BE2C (cell line): ENCODE measurements around the gene AKAP13.
"Not testable (repeated sequence)": the region's sequence is repeated elsewhere in the genome, so short reads cannot be mapped to it uniquely, and the experiment has no call there.

ENCODE experiments used
- DNase-seq: peaks from one replicate; pipeline ENCODE4 v3.0.0-alpha.2; 2020
- H3K27me3 ChIP-seq: fragments of 250-450 bp; sonication (Bioruptor Pico); 2 replicates; pipeline ENCODE4 v1.5.1; 2020; ENCODE audit warnings: mild to moderate bottlenecking
- H3K36me3 ChIP-seq: fragments of 250-450 bp; sonication (Bioruptor Pico); 2 replicates; pipeline ENCODE4 v1.5.1; 2020; ENCODE audit warnings: mild to moderate bottlenecking
- H3K4me1 ChIP-seq: fragments of 250-450 bp; sonication (Bioruptor Pico); 2 replicates; pipeline ENCODE4 v1.5.1; 2020
- H3K4me3 ChIP-seq: 2 replicates; pipeline ENCODE4 v1.5.1; 2011; ENCODE audit warnings: low read depth, low read length
- H3K9me3 ChIP-seq: fragments of 250-450 bp; sonication (Bioruptor Pico); 2 replicates; pipeline ENCODE4 v1.5.1; 2020
- CTCF ChIP-seq: IDR thresholded peaks from 2 replicates; pipeline ENCODE4 v1.5.1; 2012; ENCODE audit warnings: mild to moderate bottlenecking, low read depth, low read length

The AKAP13 gene

DNA sequence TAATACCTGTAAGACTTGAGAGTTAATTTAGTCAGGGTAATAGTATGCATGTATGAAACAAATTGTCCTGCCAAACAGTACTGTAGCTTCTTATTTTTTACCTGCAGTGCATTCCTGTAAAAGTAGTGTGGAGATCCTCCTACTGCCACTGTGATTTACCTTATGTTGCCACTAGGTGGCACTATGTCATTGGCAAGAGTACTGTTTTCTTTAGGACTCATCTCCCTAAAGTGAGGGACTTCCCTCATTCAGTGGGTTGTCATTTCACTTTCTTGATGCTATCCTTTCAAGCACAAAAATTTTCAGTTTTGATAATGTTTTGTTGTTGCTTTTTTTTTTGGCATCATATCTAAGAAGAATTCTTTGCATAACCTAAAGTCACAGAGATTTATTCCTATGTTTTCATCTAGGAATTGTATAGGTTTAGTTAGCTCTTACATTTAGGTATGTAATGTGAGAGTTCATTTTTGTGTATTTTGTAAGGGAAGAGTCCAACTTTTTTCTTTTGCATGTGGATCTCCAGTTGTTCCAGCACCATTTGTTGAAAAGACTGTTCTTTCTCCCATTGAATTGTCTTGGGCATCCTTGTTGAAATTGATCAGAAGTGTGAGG lies 105.7 kb downstream of the AKAP13 start:
- H3K27me3 ChIP-seq: no peaks in the 10 kb centered on the region
- peaks cover 10% of the 10 kb centered on the region for H3K4me1 ChIP-seq
- no peak overlapping the region for H3K4me3 ChIP-seq
- H3K9me3 ChIP-seq: no peaks in the 10 kb centered on the region
- peak; percentile 85 for TF ChIP-seq CTCF
- peak; percentile 67 for DNase-seq
- H3K36me3 ChIP-seq: no peaks in the 10 kb centered on the region

GRCh38 chr15:85487796-85488195 lies 107.4 kb downstream of the AKAP13 start:
- not testable (repeated sequence) for H3K36me3 ChIP-seq, DNase-seq, H3K4me1 ChIP-seq, H3K4me3 ChIP-seq, H3K27me3 ChIP-seq, H3K9me3 ChIP-seq

DNA sequence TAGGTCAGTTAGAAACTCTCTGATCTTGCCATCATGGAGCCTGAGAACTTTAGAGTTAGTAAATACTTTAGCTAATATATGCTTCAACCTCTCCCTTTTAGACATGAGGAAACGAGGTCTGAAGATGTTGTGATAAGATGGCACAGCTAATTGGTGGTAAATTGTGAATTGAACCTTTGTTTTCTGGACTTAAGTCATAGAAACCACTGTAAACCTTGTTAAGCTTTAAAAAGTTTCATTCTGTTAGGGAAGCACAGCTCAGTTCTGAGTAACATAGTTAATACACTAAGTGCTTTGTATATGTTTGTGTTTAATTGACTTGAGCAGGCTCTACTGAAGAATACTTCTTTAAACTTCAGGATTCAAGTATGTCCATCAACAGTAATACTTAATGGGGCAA lies 108.6 kb downstream of the AKAP13 start:
- no peak overlapping the region for H3K4me3 ChIP-seq
- TF ChIP-seq CTCF: no peak
- H3K9me3 ChIP-seq: no peaks in the 10 kb centered on the region
- H3K4me1 ChIP-seq: peaks cover 15% of the 10 kb centered on the region
- DNase-seq: no peak
- no peaks in the 10 kb centered on the region for H3K27me3 ChIP-seq
- no peaks in the 10 kb centered on the region for H3K36me3 ChIP-seq

DNA sequence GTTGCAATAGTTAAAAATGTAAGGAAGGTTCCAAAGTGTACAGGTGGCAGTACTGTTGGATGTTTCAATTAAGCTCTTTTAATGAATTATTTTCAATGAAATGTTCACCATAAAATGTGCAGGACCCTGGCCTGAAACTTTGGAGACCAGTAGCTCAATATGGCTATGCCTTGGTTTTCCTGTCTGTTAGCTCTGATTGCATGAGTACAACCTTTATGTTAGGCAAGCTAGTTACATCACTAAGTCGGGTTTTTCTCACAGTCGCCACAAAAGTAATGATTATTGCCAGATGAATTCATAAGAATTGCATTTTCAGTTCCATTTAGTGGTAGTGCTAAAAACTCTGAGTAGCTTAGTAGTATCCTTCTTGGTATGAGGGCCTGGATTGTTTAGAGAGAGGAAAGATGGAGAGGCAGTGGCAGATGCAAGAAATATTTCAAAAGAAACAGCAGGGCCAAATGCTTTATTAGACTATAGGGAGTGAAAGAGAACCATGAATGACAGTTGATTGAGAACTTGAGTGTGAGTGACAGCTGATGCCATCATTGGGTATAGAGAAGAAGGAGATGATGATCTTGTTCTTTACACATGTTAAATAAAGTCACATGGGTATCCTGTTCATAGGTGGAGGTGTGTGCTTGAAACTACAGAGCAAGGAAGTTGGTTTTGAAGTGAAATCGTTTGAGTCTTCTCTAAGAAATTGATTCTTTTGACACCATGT lies 109.5 kb downstream of the AKAP13 start:
- TF ChIP-seq CTCF: no peak
- no peaks in the 10 kb centered on the region for H3K36me3 ChIP-seq
- H3K27me3 ChIP-seq: no peaks in the 10 kb centered on the region
- DNase-seq: no peak
- no peak overlapping the region for H3K4me3 ChIP-seq
- no peaks in the 10 kb centered on the region for H3K9me3 ChIP-seq
- H3K4me1 ChIP-seq: peaks cover 22% of the 10 kb centered on the region

- no peaks in the 10 kb centered on the region for H3K27me3 ChIP-seq
- no peaks in the 10 kb centered on the region for H3K9me3 ChIP-seq
- no peak overlapping the region for H3K4me3 ChIP-seq
- H3K36me3 ChIP-seq: no peaks in the 10 kb centered on the region
- no peak for DNase-seq
- peaks cover 22% of the 10 kb centered on the region for H3K4me1 ChIP-seq
- no peak for TF ChIP-seq CTCF
Observed at GRCh38 chr15:85490856-85491255, 110.5 kb downstream of the AKAP13 start.

- TF ChIP-seq CTCF: no peak
- H3K4me3 ChIP-seq: no peak overlapping the region
Observed at GRCh38 chr15:85491691-85492090, 111.3 kb downstream of the AKAP13 start.

More at GRCh38 chr15:85491691-85492090, 111.3 kb downstream of the AKAP13 start:
- no peaks in the 10 kb centered on the region for H3K27me3 ChIP-seq
- DNase-seq: no peak
- no peaks in the 10 kb centered on the region for H3K9me3 ChIP-seq
- no peaks in the 10 kb centered on the region for H3K36me3 ChIP-seq
- H3K4me1 ChIP-seq: peaks cover 30% of the 10 kb centered on the region
